HG02588 (cell line): ENCODE measurements around the gene EFCAB11.

ENCODE experiments used
- ATAC-seq: cut with Tn5 transposase; IDR thresholded peaks from one replicate; pipeline ENCODE4 v1.9.1; 2021; ENCODE audit warnings: mild to moderate bottlenecking, moderate library complexity; ENCODE audit not compliant: unreplicated experiment

EFCAB11 gene

DNA sequence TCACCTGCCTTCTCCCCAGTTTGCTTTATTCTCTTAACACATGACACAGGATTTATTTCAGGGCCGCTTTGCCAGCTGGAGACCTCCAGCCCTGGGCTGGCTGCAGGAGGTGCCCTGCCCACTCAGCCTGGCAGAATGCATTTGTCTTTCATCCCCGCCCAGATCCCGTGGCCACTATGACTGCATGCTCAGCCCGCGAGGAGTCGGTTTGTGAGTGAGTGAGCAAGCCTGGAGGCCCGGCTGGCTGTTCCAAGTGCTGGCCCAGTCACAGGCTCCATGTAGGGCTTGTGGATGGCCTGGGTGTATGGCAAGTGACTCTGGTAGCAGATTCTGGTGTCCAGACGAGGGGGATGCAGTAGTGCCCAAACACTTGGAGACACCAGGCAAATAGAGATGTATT, 3.3 kb upstream of the EFCAB11 start:
- no peak for ATAC-seq

GRCh38 chr14:89957376-89957775, 2.8 kb upstream of the EFCAB11 start:
- no peak for ATAC-seq

- no peak for ATAC-seq
Measured at GRCh38 chr14:89956661-89957009, 2.1 kb upstream of the EFCAB11 start.

GRCh38 chr14:89955745-89956660, 1.5 kb upstream of the EFCAB11 start, which contains the start of gene TDP1:
TDP1 (plus strand) TSS chr14:89955927; CDS start chr14:89963115, 7,188 bp downstream.
- ATAC-seq, result peak; percentile 63

GRCh38 chr14:89955022-89955744, 653 bp upstream of the EFCAB11 start:
- peak; percentile 9 for ATAC-seq

DNA sequence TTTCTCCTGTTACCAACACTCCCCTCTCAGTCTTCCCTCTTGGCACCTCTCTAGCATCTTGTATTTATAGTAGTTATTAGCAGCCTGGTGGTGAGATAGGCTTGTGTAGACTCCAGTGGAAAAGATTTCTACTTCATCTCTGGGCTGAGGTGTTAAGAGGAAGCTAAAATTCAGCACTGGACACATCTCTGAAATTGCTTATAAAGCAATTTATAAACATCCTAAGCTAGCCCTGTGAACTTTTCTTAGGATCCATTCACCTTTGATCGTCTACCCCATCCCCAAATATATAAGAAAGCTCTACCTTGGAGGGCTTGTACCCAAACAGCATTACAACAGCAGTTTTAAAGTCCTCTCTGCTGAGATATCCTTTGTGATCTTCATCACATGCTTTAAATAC, 928 bp downstream of the EFCAB11 start:
- no peak for ATAC-seq

GRCh38 chr14:89952576-89952975, 2.0 kb downstream of the EFCAB11 start:
- no peak for ATAC-seq

GRCh38 chr14:89947344-89947743, 7.2 kb downstream of the EFCAB11 start:
- ATAC-seq, result no peak

DNA sequence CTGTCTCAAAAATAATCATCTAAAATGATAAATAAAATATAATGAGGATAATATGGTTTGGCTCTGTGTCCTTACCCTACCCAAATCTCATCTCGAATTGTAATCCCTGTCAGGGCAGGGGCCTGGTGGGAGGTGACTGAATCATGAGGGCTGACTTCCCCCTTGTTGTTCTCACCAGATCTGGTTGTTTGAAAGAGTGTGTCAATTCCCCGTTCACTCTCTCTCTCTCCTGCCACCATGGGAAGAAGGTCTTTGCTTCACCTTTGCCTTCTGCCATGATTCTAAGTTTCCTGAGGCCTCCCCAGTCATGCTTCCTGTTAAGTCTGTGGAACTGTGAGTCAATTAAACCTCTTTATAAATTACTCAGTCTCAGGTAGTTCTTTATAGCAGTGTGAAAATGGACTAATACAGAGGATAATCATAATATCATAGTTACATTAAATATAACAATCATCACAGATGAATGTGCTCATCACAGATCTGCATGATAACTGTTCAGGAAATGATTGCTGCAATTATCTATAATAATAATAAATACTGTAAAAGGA, 12.6 kb downstream of the EFCAB11 start:
- ATAC-seq, result no peak

DNA sequence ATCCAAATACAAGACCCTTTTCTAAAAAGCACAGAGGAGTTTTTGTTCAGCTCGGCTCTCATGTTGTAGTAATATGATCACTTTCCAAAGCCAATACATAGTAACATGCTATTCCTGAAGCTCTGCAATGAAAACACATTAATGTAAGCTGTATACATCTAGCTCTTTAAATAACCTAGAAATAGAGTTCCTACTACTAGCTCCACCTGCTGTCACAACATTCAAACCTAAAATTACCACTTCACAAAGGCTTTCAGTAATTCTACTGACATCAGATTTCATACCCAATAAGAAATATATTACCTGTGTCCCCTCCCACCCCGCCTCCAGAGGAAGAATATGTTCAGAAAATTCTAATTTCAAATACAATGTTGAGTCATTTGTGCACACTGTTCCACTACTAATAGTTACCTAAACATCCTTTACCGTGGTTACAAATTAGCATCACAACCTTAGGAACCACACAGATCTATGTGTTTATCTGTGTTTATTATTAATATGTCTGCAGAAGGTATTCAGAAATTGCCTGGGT, 17.8 kb downstream of the EFCAB11 start:
- no peak for ATAC-seq

GRCh38 chr14:89933002-89933401, 21.5 kb downstream of the EFCAB11 start:
- no peak for ATAC-seq

- no peak for ATAC-seq
Measured at GRCh38 chr14:89927186-89927865, 27.2 kb downstream of the EFCAB11 start.

DNA sequence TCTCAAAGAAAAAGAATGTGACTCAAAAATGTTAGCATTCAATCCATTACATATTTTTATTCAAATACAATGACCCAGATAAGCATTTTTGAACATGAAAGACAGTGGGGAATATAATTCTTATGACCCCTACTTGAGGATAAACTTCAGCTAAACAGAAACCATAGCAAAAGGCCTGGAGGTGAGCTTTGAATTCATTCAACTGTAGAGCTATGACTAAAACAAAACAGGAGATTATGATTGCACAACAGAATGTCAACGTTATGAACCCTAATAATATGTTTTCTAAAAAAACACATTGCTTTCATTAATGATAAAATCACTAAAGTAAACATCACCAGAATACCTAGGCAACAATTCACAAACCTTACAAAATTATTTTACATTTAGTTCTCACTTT, 27.8 kb downstream of the EFCAB11 start:
- no peak for ATAC-seq

- no peak for ATAC-seq
Measured at GRCh38 chr14:89924268-89924667, 30.3 kb downstream of the EFCAB11 start.

GRCh38 chr14:89922031-89922907, 32.3 kb downstream of the EFCAB11 start:
- ATAC-seq, result no peak

DNA sequence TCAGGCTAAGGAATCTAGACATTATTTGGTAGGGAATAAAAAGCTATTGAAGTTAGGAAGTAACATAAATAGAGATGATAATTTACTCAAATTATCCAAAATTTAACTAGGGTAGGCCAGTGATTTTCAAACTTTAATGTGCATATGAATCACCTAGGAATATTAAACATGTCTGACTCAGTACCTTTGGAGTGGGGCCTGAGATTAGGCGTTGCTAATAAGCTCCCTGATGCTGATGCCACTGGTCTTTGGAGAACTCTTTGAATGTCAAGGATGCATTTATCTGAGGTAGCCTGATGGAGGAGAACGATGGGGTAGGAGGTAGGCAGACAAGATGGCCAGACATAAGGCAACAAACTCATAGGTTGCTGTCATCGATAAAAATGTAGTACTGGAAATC, 33.2 kb downstream of the EFCAB11 start:
- ATAC-seq, result no peak

DNA sequence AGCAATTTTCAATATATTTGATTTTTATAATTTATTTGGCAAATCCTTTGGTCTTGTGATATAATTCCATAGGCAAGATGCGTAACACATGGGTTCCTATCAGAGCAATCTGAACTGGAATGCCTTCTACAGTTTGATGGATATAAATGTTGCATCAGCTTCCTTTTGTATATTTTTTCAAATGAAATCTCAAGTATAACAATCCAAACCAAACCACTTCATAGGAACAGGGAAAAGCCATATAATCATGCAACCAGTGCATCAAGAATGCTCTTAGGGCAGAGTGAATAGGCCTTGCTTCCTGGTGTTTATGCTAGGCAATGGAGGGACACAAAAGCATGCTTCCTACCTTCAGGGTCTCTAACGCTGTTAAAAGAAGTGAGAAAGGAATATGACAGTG, 34.5 kb downstream of the EFCAB11 start:
- no peak for ATAC-seq

GRCh38 chr14:89918721-89919120, 35.8 kb downstream of the EFCAB11 start:
- no peak for ATAC-seq

GRCh38 chr14:89915114-89915878, 39.2 kb downstream of the EFCAB11 start:
- no peak for ATAC-seq
